GM18505 (cell line): ENCODE measurements around the gene DNAJC22.

ENCODE experiments used
- ATAC-seq: cut with Tn5 transposase; IDR thresholded peaks from one replicate; pipeline ENCODE4 v1.9.1; 2021; ENCODE audit not compliant: unreplicated experiment
- POLR2A ChIP-seq: IDR thresholded peaks from 4 replicates; pipeline ENCODE4 v1.6.1; 2011; ENCODE audit warnings: borderline replicate concordance; ENCODE audit not compliant: insufficient read depth, insufficient read length; ENCODE audit errors: extremely low read depth

The DNAJC22 gene

DNA sequence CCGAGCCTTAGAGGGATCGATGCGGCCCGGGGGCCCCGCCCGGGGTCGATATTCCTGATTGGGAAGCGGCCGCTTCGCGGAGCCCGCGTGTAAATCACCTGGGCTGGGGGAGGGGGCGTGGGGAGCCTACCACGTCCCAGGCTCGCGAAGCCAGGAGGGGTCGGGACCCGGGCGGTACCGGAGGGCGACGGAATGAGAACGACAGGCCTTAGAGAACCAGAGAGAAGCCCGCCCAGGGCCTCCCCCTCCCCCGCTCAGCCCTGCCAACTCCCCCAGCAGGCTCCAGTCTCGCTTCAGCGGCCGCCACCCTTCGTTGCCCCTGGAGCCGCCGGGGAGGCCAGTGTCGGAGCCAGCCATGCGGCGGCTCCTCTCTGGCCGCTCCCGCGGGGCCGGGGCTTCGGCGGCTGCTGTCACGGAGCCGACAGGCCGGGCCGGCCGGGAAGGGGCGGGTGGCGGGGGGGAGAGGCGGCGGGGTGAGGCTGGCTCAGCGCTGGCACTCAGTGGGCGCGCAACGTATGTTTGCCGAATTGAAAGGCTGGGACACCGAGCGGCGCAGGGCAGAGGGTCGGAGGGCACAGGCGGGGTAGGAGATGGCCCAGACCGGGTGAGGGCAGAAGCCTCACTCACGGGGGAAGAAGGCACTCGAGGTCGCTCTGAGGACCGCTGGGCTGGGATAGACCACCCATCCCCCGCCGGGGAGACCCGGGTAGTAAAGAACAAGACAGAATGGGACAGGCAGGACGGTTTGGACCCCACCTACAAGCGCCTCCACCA, 1.4 kb upstream of the DNAJC22 start:
- peak; percentile 41 for ATAC-seq
- TF ChIP-seq POLR2A: no peak

DNA sequence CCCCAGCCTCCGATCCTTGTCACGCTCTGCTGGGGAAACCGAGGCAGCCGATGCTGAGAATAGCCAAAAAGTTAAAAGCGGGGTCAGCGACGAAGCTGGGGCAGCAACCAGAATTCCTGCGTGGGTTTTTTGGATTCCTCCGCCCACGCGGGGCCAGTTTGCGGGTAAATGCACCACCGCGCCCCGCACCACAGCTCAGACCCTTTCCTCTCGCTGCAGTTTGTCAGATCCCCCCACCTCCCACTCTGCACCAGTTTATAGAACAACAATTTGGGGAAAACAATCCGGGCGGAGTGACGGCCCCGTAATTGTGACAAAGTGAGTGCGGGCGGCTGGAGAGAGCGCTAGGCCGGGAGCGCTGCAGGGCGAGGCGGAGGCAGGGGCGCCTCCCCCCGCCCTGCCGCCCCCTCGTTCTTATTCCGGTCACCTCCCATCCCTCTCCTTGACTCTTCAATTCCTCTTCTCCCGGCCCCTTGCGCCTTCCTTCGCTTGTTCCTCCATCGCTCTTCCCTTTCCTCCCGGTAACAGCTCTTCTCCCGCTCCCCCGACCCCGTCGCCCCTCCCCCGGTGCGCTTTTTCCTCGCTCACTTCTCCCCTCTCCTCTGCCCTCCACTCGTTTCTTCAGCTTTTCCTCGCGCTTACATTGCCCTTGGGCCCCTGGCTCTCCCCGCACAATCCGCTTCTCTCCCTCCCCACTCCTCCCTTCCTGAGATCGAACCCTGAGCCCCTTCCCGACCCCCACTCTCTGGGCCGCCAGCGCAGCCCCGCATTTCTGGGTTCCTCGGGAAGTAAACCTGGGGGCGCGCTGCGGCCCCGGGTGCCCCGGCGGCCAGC, 646 bp upstream of the DNAJC22 start:
- TF ChIP-seq POLR2A: no peak
- no peak for ATAC-seq

- ATAC-seq: no peak
- TF ChIP-seq POLR2A: no peak
Measured at GRCh38 chr12:49347311-49348193, 864 bp downstream of the DNAJC22 start.

GRCh38 chr12:49348781-49349180, 2.1 kb downstream of the DNAJC22 start:
- ATAC-seq: no peak
- TF ChIP-seq POLR2A: no peak

DNA sequence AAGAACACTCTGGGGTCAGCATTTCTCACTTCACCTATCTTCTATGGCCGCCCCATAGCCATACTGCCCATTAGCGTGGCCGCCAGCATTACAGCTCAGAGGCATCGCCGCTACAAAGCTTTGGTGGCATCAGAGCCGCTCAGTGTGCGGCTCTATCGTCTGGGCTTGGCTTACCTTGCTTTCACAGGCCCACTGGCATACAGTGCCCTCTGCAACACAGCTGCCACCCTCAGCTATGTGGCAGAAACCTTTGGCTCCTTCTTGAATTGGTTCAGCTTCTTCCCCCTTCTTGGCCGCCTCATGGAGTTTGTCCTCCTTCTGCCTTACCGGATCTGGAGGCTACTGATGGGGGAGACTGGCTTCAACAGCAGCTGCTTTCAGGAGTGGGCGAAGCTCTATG, 2.6 kb downstream of the DNAJC22 start:
- TF ChIP-seq POLR2A: no peak
- no peak for ATAC-seq

GRCh38 chr12:49352351-49352750, 5.7 kb downstream of the DNAJC22 start:
- ATAC-seq: no peak
- TF ChIP-seq POLR2A: no peak

DNA sequence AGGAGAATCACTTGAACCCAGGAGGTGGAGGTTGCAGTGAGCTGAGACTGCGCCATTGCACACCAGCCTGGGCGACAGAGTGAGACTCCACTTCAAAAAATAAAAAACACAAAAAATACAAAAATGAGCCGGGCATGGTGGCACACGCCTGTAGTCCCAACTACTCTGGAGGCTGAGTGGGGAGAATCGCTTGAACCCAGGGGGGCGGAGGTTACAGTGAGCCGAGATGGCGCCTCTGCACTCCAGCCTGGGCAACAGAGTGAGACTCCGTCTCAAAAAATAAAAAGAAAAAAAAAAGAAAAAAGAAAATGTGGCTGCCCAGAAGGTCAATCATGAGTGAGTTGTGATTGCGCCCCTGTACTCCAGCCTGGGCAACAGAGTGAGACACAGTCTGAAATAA, 9.2 kb downstream of the DNAJC22 start:
- no peak for ATAC-seq
- TF ChIP-seq POLR2A: no peak

DNA sequence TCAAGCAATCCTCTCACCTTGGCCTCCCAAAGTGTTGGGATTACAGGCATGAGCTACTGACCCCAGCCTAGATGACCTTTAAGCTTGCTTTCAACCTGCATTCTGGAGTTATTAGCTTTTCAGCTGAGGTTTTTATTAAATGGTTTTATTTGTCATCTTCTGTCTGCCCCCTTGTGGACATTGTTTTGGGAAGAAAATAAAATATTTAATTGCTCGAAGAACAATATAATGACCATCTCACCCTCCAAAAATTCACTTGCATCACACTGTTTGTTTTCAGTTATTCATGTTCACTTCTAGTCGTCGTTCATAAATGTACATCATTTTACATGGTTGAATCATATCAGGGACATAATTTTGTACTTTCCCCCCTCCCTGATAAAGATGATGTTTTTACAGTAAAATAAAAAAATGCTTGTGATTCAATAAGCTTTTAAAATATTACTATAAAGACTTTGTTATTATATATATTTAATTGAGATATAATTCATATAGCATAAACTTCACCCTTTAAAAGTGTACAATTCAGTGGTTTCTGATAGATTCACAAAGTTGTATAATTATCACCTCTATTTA, 10.5 kb downstream of the DNAJC22 start:
- no peak for ATAC-seq
- TF ChIP-seq POLR2A: no peak

- no peak for TF ChIP-seq POLR2A
- no peak for ATAC-seq
Measured at GRCh38 chr12:49358483-49359141, 11.9 kb downstream of the DNAJC22 start.

DNA sequence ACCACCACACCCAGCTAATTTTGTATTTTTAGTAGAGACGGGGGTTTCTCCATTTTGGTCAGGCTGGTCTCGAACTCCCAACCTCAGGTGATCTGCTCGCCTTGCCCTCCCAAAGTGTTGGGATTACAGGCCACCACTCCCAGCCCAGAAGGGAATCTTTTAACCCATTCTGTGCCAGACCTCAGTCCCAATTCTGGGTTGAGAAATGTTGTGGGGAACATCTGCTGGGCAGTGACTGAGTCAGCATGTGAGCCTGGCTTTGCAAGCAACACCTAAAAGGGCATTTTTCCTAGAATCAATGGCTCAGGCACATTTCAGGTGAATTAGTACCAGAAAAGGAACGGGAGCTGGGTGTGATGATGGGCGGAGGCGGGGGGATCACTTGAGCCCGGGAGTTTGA, 13.0 kb downstream of the DNAJC22 start:
- no peak for TF ChIP-seq POLR2A
- ATAC-seq: no peak

DNA sequence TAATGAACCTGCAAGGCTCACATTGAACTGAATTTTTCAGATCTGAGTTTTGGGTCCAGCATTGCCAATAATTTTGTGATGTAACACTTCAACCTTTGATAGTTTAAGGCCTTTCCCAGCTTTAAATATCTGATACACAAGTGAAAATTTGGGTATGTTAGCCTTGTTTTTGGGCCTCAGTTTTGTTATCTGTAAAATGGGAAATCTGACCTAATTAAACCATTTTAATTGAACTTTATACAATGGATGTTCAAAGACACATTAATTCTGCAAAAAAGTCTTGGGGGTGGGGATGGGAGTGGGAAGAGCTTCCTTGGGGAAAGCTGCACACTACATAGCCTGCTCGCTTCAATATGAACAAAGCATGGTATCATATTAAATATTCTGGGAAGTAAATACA, 15.4 kb downstream of the DNAJC22 start:
- TF ChIP-seq POLR2A: no peak
- ATAC-seq: no peak

GRCh38 chr12:49364989-49365388, 18.3 kb downstream of the DNAJC22 start:
- no peak for ATAC-seq
- no peak for TF ChIP-seq POLR2A
